22Rv1 (cell line): ENCODE results near the gene C1orf216.

Experiments used
- H3K27ac ChIP-seq: fragments of 450-650 bp; 2 replicates; pipeline ENCODE4 v1.5.1; 2017
- ZFX ChIP-seq: fragments of 450-650 bp; IDR thresholded peaks from 2 replicates; pipeline ENCODE4 v1.6.1; 2017; ENCODE audit warnings: antibody characterized with exemption, borderline replicate concordance
- TF ChIP-seq, protein P1 (sequence below): fragments of 450-650 bp; IDR thresholded peaks from 2 replicates; pipeline ENCODE4 v1.5.1; 2017; ENCODE audit warnings: mild to moderate bottlenecking

The C1orf216 gene, protein sequence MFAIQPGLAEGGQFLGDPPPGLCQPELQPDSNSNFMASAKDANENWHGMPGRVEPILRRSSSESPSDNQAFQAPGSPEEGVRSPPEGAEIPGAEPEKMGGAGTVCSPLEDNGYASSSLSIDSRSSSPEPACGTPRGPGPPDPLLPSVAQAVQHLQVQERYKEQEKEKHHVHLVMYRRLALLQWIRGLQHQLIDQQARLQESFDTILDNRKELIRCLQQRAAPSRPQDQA

DNA sequence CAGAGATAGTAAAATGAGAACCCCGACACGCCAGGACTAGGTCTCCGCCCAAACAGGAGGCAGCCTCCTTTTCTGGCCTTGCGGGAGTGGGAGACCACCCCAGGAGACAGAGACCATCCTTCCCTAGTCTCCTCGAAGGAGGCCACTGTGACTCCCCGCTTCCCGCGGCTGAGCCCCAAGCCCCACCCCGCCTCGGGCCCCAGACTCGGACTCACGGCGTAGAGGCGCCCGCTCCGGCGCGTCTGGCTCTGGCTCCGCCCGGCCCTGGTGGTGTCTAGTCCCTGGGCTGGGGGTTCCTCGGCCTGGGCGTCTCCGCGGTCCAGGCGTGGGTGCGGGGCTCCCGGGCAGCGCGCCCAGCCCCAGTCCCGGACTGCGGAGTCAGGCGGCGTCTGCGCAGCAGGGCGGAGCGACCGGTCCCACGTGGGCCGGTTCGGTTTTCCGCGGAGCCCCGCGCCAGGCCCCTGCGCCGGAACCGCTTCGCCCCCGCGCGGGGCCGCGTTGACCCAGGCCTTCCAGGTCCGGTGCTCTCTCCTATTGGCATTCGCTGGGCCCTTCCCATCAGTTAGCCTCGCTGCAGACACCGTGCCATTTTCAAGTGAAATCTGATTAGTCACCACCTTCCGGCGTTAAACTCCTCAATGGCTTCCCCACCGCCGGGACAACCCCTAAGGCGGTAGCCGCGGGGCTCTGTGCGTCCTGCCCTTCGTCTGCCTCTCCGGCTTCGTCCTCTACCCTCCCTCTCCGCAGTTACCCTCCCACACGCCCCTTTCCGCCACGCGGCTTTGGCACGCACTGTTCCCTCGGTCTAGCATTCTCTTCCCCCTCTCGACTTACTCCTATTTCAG, at the start of gene C1orf216:
Gene C1orf216 (minus strand): TSS at position 393 of the 845 bp plus-strand sequence. CDS start 2,563 bp downstream, outside the sequence.
- H3K27ac ChIP-seq, result peak within 1 kb of the TSS; percentile 79
- TF ChIP-seq ZFX, result no peak

DNA sequence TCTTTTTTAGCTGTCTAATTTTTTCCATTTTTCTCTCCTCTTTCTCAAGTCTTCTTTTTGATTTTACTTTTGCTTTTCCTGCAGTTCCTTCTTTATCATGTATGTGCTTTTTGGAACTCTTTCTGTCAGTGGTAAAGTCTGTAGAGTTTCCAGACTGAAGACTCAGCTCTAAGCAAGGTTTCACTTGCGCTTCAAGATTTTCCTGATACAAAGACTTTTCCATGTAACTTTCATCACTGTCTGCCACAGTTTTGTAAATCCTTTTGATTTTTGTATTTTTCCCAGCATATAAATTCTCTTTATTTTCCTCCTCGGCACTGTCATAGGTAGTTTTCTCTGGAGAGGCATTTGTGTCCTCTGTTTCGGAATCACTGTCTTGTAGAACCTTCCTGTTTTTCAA, 45.6 kb upstream of the C1orf216 start:
- no peak overlapping the region for H3K27ac ChIP-seq
- TF ChIP-seq ZFX, result no peak
- TF ChIP-seq, protein P1, sequence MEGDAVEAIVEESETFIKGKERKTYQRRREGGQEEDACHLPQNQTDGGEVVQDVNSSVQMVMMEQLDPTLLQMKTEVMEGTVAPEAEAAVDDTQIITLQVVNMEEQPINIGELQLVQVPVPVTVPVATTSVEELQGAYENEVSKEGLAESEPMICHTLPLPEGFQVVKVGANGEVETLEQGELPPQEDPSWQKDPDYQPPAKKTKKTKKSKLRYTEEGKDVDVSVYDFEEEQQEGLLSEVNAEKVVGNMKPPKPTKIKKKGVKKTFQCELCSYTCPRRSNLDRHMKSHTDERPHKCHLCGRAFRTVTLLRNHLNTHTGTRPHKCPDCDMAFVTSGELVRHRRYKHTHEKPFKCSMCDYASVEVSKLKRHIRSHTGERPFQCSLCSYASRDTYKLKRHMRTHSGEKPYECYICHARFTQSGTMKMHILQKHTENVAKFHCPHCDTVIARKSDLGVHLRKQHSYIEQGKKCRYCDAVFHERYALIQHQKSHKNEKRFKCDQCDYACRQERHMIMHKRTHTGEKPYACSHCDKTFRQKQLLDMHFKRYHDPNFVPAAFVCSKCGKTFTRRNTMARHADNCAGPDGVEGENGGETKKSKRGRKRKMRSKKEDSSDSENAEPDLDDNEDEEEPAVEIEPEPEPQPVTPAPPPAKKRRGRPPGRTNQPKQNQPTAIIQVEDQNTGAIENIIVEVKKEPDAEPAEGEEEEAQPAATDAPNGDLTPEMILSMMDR, result no peak

DNA sequence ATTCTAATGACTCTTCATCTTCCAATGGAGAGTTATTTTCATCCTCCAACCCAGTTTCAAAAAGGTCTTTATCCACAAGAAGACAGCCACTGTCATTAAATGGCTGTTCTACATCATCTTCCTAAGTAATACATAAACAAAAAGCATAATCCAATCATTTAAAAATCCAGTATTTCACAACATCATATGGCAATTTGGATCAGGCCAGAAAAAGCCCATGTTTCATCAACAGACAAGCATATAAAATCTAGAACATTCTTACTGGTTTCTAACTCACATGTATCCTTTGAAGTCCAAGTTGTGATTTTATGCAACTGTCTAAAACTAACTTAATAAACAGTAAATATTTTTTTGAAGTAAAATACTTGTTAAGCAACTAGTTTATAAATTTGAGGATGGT, 44.5 kb upstream of the C1orf216 start:
- H3K27ac ChIP-seq, result no peak overlapping the region

DNA sequence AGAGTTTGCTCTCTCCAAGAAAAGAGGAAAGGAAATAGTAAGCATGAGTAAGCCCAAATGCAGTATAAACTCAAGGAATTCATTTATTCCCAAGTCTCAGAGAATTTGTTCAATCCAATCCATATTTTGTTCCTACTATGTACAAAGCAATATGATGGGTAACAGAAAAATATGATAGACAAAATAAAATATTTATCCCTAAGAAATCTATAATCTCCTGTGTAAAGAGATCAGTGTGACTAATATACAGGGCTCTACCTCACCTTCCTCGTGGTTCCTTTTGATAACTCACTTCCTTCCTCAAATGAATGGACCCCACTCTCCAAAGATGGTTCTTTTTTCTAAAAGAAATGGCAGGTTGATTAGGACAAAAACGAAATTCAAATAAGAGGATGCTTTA, 43.5 kb upstream of the C1orf216 start:
- no peak overlapping the region for H3K27ac ChIP-seq
- TF ChIP-seq, protein P1, result no peak
- TF ChIP-seq ZFX, result no peak

More for the DNA sequence above, 44.5 kb upstream of the C1orf216 start:
- TF ChIP-seq, protein P1, result no peak
- TF ChIP-seq ZFX, result no peak

DNA sequence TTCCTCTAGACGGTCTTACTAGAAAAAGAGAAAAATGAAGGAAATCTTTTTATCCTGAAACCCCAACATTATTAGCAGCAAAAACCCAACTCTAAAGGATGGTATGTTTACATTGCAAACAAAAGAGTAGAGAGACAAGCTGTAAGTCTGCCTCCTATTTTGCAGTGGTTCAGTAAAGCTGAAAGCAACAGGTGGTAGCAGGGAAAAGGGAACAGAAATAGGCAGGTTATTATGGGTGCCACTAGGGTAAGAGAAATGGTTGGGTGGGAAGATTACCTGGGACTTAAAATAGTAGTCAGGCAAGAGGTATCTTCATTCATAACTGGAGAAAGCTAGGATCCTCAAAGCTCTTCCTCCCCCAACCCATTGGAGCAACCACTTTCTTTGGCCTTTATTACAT, 37.4 kb upstream of the C1orf216 start:
- H3K27ac ChIP-seq, result no peak overlapping the region
- no peak for TF ChIP-seq ZFX
- TF ChIP-seq, protein P1, result no peak

DNA sequence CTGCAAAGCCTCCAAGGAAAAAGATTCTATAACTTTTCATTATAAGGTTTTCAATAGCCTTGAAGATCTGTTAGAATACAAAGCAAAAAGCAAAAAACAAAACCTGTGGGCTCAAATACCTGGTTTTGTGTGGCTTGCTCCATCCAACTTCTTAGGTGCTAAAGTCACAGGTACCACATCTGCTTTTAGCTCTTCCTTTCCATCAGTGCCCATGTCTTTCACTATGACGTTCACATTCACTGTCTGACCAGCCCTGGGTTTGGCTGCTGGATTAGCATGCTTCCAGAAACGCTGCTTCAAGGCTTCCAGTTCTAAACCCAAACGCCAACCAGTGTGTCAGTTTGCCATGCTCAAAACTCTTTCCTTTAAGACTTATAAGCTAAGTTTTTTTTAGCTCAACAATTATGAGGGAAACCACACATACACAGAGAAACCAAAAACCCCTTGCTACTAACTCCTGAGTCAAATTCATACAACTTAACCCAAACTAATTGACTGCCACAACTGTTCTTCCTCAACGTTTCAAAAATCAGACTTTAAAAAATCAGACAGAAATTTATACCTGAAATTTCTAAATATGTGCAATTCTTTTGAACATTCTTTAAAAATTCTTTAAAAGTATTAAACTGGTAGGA, 35.1 kb upstream of the C1orf216 start:
- TF ChIP-seq, protein P1, result no peak
- no peak for TF ChIP-seq ZFX
- H3K27ac ChIP-seq, result no peak overlapping the region

DNA sequence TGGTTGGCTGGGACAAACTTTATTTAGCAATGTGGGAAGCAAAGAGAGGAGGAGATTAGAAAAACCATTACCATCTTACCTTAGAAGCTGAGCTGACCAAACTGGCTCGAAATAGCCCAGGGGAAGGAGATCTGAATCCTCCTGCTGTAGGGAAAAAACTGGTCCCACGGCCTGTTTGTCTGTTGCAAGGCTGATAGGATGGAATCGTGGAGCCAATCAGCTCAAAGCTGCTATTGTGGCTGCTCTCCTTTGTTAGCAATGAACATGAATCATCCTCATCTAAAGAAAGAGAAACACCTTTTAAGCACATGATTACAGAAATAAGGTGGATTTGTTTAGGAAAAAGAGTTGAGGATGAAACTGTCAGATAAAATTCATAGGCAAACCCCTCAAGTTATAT, 29.6 kb upstream of the C1orf216 start:
- no peak overlapping the region for H3K27ac ChIP-seq
- no peak for TF ChIP-seq ZFX
- TF ChIP-seq, protein P1, result no peak
